ENCODE measurements around the gene ZNF512.

ZNF512 gene

DNA sequence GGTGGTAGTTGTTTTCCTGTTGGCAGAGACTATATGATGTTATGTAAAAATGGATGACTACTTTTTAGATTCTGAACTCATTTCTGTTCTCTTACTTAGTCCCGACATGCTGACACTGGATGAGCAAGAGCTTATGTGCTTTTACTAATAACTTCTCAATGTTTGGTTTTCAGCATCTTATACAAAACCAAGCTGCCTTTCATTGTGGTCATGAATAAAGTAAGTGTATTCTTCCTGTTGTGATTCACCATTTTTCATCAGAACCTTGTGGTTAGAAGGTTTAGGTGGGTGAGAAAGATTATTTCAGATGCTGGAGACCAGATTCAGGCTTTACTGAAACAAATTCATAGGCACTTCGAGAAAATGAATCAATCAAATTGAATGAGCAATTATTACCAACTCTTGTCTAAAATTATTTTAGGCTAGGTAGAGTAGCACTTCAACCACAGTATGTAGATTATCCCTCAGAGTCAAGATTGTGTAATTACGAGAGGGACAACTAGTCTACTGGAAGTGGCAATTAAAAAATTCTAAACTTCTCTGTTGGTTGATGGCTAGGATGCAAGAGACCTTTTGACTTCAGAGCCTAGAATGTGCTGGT, 55.3 kb downstream of the ZNF512 start:
- peak; percentile 97 for DNase-seq (ENCODE audit: low read depth)

GRCh38 chr2:27638709-27639108, 55.9 kb downstream of the ZNF512 start:
- peak; percentile 88 for DNase-seq (ENCODE audit: low read depth)

DNA sequence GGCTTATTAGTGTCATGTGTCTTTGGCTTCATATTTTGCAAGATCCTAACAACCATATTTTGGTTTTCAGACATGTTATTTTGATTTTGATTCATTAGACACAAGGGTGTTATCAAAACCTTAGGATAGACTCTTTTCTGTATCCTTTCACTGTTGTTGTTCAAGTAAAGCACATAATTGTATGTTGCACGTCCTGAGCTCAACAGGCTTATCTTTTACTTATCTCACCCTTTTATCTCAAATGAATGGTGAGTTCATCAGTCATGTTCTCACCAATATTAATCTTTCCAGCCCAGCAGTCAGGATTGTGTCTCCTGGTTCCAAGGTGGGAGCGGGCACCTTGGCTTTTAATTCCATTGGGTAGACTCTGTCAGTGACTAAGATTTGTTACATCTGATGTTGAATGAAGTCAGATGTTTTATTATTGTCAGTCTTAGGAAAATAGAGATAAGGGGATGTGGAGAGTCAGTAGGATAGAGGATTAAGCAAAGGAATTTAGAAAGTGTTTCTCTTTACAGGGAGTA, 57.9 kb downstream of the ZNF512 start:
- DNase-seq (ENCODE audit: low read depth): no peak

DNA sequence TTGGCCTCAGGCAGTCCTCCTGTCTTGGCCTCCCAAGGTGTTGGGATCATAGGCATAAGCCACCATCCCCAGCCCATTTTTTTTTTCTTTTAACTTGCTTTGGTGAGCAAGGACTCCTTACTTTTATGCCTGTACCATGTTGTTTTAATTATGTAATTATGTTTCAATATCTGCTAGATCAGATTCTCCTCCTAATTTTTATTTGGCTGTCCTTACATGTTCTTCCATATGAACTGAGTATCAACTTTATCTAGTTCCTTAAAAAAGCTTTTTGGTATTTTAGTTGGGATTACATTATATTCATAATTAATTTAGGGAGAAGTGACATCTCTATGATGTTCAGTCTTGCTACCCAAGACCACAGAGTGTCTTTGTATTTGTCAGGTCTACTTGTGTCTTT, 62.4 kb downstream of the ZNF512 start:
- DNase-seq (ENCODE audit: low read depth): no peak

GRCh38 chr2:27647289-27647688, 64.4 kb downstream of the ZNF512 start:
- no peak for DNase-seq (ENCODE audit: low read depth)

GRCh38 chr2:27647737-27648136, 64.9 kb downstream of the ZNF512 start:
- DNase-seq (ENCODE audit: low read depth): no peak

DNA sequence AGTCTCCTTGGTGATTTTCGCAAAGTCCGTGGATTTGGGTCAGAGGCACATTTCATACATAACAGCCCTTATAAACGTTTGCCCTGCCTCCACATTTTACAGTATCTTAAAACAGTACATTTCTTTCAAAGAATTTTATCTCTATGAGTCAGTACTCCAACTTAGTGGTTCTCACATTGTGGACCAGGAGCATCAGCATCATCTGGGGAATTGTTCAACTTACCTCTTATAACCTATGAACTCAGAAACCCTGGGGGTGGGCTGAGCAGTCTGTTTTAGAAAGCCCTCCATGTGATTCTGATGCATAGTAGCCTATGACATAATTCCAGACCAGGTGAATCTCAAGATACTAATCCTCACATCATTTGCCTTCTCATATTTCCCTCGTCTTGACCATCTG, 68.2 kb downstream of the ZNF512 start:
- DNase-seq (ENCODE audit: low read depth): no peak

GRCh38 chr2:27652341-27652740, 69.5 kb downstream of the ZNF512 start:
- DNase-seq (ENCODE audit: low read depth): no peak

GRCh38 chr2:27652790-27653189, 69.9 kb downstream of the ZNF512 start:
- no peak for DNase-seq (ENCODE audit: low read depth)

DNA sequence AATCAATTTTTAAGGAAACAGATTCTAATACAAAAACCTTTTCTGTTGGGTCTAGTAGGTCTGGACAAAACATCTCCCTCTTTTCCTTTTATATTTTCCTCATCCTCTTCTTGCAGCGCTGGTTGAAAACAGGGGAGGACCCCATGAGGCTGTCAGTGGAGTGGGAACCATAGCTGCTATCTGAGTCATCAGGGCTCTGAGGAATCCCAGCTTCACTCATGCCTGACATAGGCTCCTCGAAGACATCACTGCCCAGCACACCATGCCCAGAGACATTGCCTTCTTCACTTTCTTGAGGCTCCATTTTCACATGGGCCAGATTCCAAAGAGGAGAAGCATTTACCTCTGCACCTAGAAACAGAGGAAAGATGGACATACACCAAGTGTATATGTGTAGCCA, 70.6 kb downstream of the ZNF512 start:
- DNase-seq (ENCODE audit: low read depth): peak; percentile 60

GRCh38 chr2:27655155-27655951, 72.5 kb downstream of the ZNF512 start:
- DNase-seq (ENCODE audit: low read depth): peak; percentile 55

- DNase-seq (ENCODE audit: low read depth): no peak
These were observed 78.5 kb downstream of the ZNF512 start for GRCh38 chr2:27661371-27661770.

GRCh38 chr2:27663285-27664153, 80.7 kb downstream of the ZNF512 start, which contains the start of the genes SLC4A1AP and SUPT7L:
TSS of gene SLC4A1AP (plus strand) at chr2:27663889. CDS start at chr2:27663915, 26 bp downstream.
TSS of gene SUPT7L (minus strand) at chr2:27663614. CDS start at chr2:27662192, 1,422 bp downstream.
- DNase-seq (ENCODE audit: low read depth): peak; percentile 91

GRCh38 chr2:27664154-27664574, 81.3 kb downstream of the ZNF512 start:
- DNase-seq (ENCODE audit: low read depth): no peak

DNA sequence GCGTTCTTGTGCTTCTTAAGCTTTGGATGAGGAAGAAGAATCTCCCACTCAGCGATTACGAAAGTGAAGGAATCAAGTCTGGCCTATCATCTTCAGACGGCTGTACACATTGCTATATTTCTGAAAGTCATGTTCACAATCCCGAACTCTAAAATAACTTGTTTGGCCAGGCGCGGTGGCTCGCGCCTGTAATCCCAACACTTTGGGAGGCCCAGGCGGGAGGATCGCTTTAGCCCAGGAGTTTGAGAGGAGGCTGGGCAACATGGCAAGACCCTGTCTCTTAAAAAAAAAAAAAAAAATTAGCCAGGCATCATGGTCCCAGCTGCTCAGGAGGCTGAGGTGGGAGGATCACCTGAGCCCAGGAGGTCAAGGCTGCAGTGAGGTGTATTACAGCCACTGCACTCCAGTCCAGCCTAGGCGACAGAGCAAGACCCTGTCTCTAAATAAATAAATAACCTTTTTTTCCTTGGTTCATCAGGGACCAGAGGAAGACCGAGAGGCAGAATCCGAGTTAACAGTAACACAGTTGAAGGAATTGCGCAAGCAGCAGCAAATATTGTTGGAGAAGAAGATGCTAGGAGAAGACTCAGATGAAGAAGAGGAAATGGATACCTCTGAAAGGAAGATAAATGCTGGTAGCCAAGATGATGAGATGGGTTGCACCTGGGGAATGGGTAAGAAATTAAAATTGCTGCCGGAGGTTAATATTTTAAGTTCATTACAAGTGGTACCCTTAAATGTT, 82.0 kb downstream of the ZNF512 start:
- no peak for DNase-seq (ENCODE audit: low read depth)

DNA sequence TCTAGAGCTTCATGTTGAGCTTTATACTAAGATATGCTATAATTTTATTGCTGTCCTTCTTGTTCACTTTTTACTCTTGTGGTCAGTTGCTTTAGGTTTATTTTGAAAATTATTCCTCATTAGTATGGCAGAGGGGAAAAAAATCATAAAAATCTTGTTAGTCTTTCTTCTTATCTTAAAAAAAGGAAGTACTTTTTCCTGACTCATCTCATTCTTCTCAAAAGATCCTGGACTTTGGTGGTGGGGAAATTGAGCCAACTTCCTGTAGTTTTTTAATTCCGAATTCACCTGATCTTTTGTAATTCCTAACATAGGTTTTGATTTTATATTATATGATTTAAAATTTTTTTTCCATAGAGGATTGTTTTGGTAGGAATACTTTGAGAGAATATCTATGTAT, 84.6 kb downstream of the ZNF512 start:
- DNase-seq (ENCODE audit: low read depth): no peak

GRCh38 chr2:27671235-27671634, 88.4 kb downstream of the ZNF512 start:
- no peak for DNase-seq (ENCODE audit: low read depth)

Measured in ELR (cell line).